ENCODE data around the gene ZNF483.
"Not testable (repeated sequence)": the region's sequence is repeated elsewhere in the genome, so short reads cannot be mapped to it uniquely, and the experiment has no call there.

Gene ZNF483

GRCh38 chr9:111525056-111525977, at the start of gene ZNF483:
ZNF483 (plus strand) TSS chr9:111525179; CDS start chr9:111527396, 2,217 bp downstream.
- DNase-seq (ENCODE audit: low spot score) = peak; percentile 85

GRCh38 chr9:111475195-111475594, 49.8 kb upstream of the ZNF483 start:
- no peak for DNase-seq (ENCODE audit: low spot score)

- no peak for DNase-seq (ENCODE audit: low spot score)
These were observed 47.3 kb upstream of the ZNF483 start for GRCh38 chr9:111477677-111478076.

DNA sequence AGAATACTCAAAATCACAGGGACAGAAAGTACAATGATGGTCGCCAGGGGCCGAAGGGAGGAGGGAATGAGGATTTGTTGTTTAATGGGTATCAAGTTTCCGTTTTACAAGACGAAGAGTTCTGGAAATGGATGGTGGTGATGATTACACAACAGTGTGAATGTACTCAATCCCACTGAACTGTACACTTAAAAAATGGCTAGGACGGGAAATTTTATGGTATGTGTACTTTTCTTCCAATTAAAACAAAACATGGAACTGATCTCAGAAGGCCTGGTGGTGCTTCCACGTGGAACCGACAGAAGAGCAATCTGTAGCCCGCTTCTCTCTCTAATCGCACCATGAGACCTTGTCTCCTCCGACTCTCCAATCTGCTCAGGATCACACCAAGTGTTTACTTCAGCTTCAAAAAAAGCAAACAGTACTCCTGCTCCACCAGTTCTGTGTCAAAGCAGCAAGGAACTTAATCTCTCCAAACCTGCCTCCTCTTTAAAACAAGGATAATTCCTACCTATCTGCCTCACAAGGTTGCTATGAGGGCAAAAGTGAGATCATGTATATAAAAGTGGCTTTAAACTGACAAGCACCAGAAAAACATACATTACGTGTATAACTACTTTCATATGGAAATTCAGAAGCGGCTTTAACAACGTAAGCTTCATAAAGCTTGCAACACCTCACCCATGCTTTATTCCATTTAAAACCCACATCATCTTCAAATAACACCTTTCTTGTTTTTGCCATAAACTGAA, 42.9 kb upstream of the ZNF483 start:
- no peak for DNase-seq (ENCODE audit: low spot score)

- DNase-seq (ENCODE audit: low spot score) = peak; percentile 88
These were observed 42.1 kb upstream of the ZNF483 start for GRCh38 chr9:111482694-111483438.

- peak; percentile 78 for DNase-seq (ENCODE audit: low spot score)
These were observed 41.5 kb upstream of the ZNF483 start for GRCh38 chr9:111483439-111483857.

GRCh38 chr9:111483858-111484571, 41.0 kb upstream of the ZNF483 start, which contains the start of gene ECPAS:
ECPAS (minus strand) TSS chr9:111484383; CDS start chr9:111472918, 11,465 bp downstream.
- DNase-seq (ENCODE audit: low spot score) = peak; percentile 88

GRCh38 chr9:111484572-111484894, 40.4 kb upstream of the ZNF483 start:
- no peak for DNase-seq (ENCODE audit: low spot score)

DNA sequence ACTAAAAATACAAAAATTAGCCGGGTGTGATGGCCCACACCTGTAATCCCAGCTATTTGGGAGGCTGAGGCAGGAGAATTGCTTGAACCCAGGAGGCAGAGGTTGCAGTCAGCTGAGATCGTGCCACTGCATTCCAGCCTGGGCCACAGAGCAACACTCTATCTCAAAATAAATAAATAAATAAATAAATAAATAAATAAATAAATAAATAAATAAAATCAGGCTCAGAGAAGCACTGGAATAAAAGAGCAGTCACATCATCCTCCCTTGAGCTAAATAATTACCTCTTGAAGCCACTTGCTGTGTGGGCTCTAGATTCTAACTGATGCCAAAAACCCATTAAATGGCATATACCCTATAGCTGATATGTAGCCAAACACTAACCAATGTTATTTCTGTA, 27.8 kb upstream of the ZNF483 start:
- not testable (repeated sequence) for DNase-seq (ENCODE audit: low spot score)

GRCh38 chr9:111501005-111501562, 23.9 kb upstream of the ZNF483 start:
- DNase-seq (ENCODE audit: low spot score) = no peak

- DNase-seq (ENCODE audit: low spot score) = no peak
These were observed 23.3 kb upstream of the ZNF483 start for GRCh38 chr9:111501648-111502047.

GRCh38 chr9:111502506-111502905, 22.5 kb upstream of the ZNF483 start:
- no peak for DNase-seq (ENCODE audit: low spot score)

DNA sequence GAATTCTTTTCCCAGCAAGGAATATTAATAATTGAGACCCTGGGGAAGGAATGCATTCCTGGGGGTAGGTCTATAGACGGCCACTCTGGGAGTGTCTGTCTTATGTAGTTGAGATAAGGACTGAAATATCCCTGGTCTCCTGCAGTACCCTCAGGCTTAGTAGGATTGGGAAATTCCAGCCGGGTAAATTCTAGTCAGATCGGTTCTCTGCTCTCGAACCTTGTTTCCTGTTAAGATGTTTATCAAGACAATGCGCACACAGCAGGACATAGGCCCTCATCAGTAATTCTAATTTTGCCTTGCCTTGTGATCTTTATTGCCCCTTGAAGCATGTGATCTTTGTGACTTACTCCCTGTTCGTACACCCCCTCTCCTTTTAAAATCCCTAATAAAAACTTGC, 13.4 kb upstream of the ZNF483 start:
- not testable (repeated sequence) for DNase-seq (ENCODE audit: low spot score)

GRCh38 chr9:111514967-111515366, 10.0 kb upstream of the ZNF483 start:
- no peak for DNase-seq (ENCODE audit: low spot score)

DNA sequence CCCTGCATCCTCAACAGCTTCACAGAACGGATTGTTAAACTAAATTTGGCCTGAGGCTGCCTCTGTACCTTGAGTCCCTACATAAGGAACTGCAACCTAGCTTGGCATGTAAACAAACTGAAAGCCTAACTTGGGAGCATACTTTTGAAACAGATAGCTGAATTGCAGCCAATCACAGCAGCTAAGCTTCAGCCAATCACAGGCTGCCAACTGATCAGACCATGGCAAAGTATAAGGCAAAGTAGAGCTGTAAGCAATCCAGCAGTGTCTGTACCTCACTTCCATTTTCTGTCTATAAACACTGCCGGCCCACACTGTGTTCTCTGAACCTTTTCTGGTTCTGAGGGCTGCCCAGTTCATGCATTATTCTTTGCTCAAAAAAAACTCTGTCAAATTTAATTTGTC, 8.9 kb upstream of the ZNF483 start:
- DNase-seq (ENCODE audit: low spot score) = no peak

DNA sequence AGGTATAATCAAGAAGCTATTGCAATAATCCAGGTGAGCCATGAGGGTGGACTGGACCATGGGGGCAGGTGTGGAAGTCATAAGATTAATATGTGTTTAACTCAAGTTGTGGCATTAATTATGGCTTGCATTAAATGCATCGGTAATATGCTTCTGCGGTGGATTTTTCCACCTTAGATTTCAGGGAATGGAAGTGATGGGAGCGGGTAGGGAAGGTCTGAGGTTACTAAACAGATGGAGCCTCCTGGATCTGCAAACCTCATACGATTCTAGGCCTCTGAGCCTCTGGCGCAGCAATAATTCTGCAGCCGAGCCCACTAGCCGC, 286 bp upstream of the ZNF483 start:
- DNase-seq (ENCODE audit: low spot score) = no peak

- DNase-seq (ENCODE audit: low spot score) = no peak
These were observed 2.4 kb downstream of the ZNF483 start for GRCh38 chr9:111527347-111527746.

GRCh38 chr9:111529787-111530186, 4.8 kb downstream of the ZNF483 start:
- DNase-seq (ENCODE audit: low spot score) = peak; percentile 65

DNA sequence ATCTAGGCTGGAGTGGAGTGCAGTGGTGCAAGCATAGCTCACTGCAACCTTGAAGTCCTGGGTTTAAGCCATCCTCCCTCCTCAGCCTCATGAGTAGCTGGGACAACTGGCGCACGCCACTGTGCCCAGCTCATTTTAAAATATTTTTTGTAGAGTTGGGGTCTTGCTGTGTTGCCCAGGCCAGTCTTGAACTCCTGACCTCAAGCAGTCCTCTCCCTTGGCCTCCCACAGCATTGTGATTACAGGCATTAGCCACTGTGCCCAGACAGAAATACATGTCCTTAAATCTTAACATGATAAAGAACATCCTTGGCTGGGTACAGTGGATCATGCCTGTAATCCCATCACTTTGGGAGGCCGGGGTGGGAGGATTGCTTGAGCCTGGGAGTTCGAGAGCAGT, 6.7 kb downstream of the ZNF483 start:
- DNase-seq (ENCODE audit: low spot score) = no peak

DNA sequence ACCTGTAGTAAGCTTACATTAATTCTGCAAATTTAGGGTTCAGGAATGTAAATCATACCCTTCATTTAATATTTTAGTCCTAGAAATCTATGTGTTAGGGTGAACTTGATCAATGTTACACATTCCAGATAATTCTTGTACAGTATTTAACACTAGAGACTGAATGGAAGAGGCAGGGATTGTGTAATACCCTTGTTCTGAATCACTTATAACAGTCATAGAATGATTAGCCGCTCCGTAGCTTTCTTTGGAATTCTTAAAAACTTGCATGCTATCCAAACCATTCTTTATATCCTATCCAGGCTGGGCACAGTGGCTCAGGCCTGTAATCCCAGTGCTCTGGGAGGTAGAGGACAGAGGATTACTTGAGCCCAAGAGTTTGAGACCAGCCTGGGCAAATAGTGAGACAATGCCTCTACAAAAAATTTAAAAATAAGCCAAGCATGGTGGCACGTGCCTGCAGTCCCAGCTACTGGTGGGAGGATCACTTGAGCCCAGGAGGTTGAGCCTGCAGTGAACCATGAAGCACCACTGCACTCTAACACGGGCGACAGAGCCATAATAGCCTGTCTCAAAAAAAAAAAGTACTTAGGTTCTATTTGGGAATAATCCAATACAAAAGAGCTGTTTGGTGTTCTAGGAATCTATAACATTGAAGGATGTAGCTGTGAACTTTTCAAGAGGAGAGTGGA, 8.3 kb downstream of the ZNF483 start:
- no peak for DNase-seq (ENCODE audit: low spot score)

Data from iPS-NIHi11 (cell line).